SKM-1 (cell line): ENCODE measurements around the gene DPP6.

Experiments
- DNase-seq: peaks from one replicate; lab custom pipeline; 2025; ENCODE audit not compliant: unreplicated experiment; lab: John Stamatoyannopoulos, UW

Gene DPP6

GRCh38 chr7:154898973-154899855, 847.0 kb downstream of the DPP6 start:
- no peak for DNase-seq

DNA sequence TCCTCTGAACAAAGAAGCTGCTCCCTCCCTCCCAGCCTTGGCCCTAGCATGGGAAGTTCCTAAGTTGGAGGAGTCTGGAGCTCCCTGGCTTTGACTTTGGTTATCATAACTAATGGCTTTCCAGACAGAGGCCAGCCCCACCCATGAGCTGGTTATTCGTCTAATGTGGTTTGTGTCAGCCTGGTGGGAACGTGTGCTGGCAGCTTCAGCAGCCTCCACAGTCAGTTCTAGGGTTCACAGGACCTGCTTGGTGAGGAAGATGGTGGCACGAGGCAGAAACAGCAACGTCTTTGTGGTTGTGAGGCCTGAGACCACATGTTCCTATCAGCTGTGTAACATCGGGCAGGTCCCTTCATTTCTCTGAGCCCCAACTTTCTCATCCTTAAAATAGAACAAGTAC, 847.7 kb downstream of the DPP6 start:
- DNase-seq: no peak

DNA sequence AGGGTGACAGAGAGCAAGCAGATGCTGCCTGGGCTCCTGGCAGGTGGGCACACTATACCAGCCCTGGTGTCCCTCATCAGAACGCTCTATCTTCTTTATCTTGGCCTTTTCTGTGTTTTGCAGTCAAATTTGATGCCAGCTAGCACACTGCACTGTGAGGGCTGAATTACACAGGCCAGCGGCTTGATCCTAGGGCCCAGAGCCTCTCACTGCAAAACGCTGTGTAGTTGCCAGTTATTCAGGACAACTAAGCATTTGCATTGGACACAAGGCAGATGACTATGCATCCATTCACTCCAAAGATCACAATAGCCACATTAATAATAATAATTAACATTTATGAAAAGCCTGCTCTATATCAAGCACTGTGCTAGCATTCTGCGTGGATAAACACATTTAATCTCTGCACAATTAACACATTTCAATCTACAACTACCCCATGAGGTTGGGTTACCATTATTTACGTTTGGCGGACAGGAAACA, 850.4 kb downstream of the DPP6 start:
- no peak for DNase-seq

- no peak for DNase-seq
Observed at GRCh38 chr7:154903083-154903731, 851.0 kb downstream of the DPP6 start.

DNA sequence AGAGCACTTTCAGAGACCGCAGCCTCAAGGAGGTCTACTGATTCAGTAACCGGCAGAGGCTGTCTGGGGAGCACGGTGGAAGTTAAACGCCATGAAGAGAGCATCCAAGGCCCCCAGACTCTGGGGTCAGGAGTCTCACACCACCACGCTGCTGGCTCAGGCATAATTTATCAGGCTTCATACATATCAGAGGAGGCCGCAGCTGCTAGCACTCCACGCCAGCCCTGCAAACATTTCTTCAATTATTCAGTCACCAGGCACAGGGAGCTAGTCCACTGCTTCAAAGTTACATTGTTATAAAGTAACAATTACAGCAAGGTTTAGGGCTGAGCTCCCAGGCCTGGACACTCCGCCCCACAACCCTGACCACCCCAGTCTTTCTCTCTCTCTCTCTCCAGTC, 852.9 kb downstream of the DPP6 start:
- DNase-seq: no peak

DNA sequence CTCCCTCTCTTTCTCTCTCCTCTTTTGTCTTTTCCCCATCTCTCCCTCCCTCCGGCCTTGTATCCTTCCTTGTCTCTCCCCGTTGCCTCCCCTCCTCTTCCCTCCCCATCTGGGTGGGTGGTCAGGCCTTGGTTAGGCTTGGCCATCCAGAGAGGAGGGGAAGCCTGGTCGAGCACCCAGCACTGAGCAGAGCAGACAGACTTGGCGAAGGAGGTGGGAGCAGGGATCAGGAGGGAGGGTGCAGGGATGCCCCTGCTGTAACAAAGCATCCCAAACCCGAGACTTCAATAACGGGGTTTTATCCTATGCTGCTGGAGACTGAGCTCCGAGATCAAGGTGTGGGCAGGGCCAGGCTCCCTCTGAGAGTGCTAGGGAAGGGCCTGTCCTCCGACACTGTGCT, 853.4 kb downstream of the DPP6 start:
- DNase-seq: no peak

- DNase-seq: no peak
Observed at GRCh38 chr7:154906201-154906600, 854.0 kb downstream of the DPP6 start.

- no peak for DNase-seq
Observed at GRCh38 chr7:154906736-154907355, 854.6 kb downstream of the DPP6 start.

DNA sequence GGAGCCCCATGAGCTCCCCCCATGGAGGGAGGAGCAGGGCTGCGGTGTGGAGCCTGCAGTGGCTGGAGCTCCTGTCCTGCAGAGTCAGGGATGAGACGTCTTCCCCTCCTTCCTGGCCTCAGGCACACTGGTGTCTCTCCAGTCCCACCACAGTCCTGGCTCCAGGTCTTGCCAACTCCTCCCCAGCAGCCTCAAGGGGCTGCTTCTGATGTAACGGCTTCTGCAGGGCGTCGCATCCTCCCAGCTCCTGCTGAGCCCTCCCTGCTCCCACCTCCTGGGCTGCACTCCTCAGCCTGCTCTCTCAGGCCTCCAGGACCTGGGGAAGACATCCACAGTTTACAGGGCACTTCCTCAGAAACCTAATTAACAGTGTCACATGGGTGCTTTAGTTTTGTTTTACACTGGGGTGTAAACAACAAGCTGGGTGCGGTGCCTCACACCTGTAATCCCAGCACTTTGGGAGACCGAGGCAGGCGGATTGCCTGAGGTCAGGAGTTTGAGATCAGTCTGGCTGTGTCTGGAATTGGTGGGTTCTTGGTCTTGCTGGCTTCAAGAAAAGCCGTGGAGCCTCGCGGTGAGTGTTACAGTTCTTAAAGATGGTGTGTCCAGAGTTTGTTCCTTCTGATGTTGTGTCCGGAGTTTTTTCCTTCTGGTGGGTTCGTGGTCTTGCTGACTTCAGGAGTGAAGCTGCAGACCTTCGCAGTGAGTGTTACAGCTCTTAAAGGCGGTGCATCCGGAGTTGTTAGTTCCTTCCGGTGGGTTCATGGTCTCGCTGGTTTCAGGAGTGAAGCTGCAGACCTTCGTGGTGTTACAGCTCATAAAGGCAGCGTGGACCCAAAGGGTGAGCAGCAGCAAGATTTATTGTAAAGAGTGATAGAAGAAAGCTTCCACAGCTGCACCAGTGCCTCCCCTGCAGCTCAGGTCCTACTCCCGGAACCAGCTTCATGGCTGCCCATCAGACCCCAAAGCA, 855.7 kb downstream of the DPP6 start:
- no peak for DNase-seq

GRCh38 chr7:154909241-154910105, 857.3 kb downstream of the DPP6 start:
- DNase-seq: no peak

DNA sequence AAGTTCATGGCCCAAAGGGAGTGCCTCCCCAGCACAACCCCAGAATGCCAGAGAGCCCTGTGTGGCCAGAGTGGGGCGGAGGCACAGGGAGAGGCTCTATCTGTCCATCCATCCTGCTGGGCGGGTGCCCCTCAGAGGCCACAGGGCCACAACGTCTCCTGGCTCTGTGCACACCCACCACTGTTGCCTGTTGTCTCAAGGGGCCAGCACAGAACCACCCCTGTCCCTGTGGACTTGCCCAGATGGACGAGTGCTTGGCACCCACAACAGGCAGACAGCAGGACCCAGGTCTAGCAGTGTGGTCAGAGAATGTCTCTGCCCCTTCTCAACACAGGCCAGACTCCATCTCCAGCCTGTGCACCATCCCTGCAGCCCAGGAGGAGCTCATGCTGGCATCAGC, 857.9 kb downstream of the DPP6 start:
- no peak for DNase-seq

GRCh38 chr7:154910977-154911376, 858.8 kb downstream of the DPP6 start:
- DNase-seq: no peak

GRCh38 chr7:154911411-154911810, 859.2 kb downstream of the DPP6 start:
- no peak for DNase-seq

GRCh38 chr7:154911862-154912455, 859.8 kb downstream of the DPP6 start:
- no peak for DNase-seq

- DNase-seq: no peak
Observed at GRCh38 chr7:154912871-154913637, 860.9 kb downstream of the DPP6 start.

- no peak for DNase-seq
Observed at GRCh38 chr7:154913638-154914307, 861.6 kb downstream of the DPP6 start.

GRCh38 chr7:154914308-154914995, 862.3 kb downstream of the DPP6 start:
- DNase-seq: no peak

- DNase-seq: no peak
Observed at GRCh38 chr7:154914996-154915380, 862.8 kb downstream of the DPP6 start.
